HG03460 (cell line): Measurements from ENCODE around the gene ITPR2.

ENCODE experiments used
- ATAC-seq: cut with Tn5 transposase; IDR thresholded peaks from one replicate; pipeline ENCODE4 v1.9.1; 2021; ENCODE audit not compliant: unreplicated experiment

Gene ITPR2

DNA sequence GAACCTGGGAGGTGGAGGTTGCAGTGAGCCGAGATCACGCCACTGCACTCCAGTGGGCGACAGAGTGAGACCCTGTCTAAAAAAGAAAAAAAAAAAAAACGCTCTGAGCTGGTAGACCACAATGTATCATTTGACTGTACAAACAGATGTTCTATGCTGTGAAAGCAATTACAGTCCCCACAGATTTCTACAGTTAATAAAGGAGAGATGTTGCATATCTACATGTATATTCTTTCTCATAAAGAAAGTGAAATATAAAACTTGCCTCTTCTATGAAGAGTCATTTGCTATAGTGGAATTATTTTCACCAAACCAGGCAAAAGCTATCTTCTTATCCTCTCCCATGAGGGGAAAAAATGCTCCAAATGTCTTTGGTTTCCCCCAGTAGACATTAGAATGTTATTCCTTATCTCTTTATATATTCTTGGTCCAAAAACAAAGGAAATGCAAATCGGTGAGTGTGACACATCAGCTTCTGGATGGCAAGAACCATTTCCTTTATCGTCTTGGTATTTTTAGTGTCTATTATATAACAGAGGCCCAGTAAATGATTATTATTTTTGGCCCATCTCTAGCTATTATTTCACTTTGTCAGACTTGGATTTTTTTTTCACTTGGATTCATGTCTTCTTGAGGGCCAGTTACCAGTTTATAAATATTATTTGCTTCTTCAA is 407.3 kb downstream of the ITPR2 start:
- peak; percentile 51 for ATAC-seq

DNA sequence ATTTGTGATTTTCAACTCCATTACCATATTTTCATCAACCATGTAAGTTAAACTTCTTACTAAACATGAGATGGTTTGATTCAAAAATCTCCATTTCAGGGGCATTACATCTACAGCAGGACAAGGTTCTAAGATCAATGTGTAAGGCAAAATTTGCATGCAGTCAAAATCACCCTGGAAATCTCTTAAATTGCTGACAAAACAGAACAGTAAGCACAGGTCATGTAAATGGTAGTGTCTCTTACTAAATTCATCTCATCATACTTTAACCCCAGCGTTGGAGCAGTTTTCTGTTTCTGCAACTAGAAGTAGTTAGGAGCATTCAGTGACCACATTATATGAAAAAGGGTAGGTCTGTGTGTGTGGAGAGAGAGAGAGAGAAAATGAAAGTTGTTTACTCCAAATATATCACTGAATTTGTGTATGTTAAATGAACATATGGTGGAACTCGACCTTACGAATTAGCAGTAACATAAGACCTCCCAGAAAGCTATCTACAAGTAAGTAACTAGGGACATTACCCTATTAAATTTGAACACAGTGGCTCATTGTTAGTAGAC is 410.1 kb downstream of the ITPR2 start:
- ATAC-seq: peak; percentile 60

DNA sequence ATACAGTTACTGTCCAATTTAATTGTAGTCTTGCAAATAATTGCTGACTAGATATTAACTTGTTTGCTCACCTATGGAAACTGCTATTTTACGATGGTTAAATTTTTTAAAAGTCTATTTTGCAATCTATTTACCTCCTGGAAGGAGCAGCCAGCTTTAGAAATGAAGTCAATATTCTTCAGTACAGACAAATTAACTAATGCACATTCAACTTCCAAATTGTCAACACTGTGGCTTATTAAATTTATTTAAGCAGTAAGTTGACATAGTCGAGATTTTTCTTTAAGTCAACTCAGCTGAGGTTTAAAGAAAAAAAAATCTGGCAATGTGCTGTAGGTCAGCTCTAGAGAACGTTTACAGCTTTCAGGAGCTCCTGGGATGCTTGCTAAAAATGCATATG is 416.4 kb downstream of the ITPR2 start:
- ATAC-seq: no peak

DNA sequence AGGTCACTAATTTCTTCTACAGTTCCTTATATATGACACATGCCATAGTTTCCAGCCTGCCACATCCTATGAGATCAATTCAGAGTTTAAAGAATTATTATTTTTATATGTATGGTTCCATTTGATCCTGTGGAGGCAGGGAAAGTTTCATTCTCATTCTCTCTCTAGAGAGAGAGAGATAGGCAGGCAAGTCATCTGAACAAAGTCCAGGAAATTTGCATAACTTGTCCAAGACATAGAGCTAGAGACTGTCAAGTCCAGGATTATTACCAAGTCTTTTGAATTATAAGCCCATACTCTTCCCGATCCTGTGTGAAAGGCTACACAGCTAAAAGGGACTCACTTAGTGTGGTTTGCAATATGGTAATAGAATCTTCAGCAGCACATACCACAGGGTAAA is 422.3 kb downstream of the ITPR2 start:
- ATAC-seq: no peak

DNA sequence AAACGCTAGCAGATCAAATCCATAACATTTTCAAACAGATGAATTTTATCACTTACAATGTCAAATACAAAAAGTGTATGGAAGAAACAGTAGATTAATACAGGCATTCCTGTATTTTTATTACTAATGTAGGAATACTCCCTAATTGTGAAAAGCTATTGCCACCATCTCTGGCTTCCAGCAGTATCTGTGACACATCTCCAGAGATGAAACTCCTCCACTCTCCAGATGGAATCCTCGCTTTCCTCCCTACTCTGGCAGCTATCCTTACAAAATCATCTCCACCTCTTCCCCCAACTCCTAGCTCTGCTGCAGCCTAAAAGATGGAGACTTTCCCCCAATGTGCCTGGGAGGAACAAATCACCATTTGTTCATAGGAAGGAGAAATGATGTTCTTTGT is 426.2 kb downstream of the ITPR2 start:
- ATAC-seq: no peak

DNA sequence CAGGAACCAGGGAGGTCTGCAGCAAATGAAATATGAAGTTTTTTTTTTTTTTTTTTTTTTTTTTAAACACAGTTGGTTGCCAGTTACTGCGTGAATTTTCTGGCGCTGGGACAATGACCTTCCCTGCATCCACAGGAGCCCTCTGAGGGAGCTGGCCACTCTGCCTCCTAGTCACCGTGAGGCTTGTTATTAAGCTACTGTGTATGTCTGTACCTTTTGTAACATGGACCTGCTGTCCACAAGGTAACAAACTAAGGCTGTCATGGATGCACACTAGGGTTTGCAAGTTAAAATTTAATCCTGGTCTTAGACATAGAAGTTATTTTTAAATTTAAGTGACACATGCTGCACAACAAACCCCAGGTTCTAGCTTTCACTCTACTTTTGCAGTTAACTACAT is 426.6 kb downstream of the ITPR2 start:
- ATAC-seq: no peak

DNA sequence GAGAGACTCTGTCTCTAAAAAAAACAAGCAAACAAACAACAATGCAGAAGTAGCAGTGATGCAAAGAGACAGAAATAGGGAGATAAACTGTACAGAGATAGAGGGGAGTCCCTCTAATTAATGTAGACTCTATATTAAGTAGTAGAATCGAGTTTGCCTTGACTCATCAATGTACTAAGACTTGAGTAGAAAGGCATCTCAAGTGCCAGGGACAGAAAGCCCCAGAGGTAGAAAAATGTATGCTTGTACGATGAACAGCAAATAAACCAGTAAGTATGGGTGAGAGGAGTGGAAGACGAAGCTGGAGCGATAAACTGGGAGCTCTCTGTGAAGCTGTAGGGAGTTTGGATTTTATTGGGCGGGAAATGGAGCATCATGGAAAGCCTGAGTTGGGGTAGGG is 429.4 kb downstream of the ITPR2 start:
- no peak for ATAC-seq

GRCh38 chr12:26402648-26403047 is 430.3 kb downstream of the ITPR2 start:
- no peak for ATAC-seq

- no peak for ATAC-seq
Measured at GRCh38 chr12:26401874-26402273, 431.1 kb downstream of the ITPR2 start.

DNA sequence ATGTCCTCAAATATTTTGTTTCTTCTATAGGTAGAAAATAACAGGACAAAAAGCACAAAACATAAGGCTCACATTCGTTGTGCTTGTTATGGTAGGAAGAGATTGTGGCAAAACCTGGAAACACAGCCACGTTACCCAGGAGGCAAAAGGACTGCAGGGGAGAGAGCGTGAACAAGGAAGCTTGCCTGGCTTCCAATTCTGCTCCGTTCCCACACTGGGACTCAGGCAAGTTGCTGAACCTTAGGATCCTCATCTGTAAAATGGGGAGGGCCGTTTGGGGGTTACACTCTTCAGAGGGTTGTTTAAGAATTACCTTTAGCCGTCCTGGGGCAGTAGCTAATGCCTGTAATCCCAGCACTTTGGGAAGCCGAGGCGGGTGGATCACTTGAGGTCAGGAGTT is 432.4 kb downstream of the ITPR2 start:
- ATAC-seq: no peak

GRCh38 chr12:26399381-26399780 is 433.6 kb downstream of the ITPR2 start:
- no peak for ATAC-seq

DNA sequence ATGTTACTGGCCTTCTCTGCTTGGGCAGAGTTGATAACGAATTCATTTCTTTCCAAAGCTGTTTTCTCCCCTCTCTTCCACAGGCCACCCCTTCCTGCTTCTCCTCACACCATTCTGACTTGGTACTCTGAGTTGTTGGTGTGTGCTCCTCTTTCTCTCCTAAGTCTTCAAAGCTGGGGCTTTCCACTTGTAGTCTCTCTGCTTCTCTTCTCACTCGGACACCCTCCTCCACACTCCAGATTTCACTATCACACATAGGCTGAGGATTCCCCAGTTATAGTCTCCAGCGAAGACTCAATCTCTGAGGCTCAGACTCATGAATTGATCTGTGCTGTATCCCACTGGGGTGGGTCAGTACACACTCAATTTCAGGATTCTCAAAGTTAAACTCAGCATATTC is 436.6 kb downstream of the ITPR2 start:
- ATAC-seq: peak; percentile 52

- no peak for ATAC-seq
Measured at GRCh38 chr12:26389343-26389742, 443.7 kb downstream of the ITPR2 start.

- ATAC-seq: no peak
Measured at GRCh38 chr12:26384536-26384935, 448.5 kb downstream of the ITPR2 start.

GRCh38 chr12:26383041-26383440 is 450.0 kb downstream of the ITPR2 start:
- ATAC-seq: no peak

- no peak for ATAC-seq
Measured at GRCh38 chr12:26380897-26381296, 452.1 kb downstream of the ITPR2 start.

DNA sequence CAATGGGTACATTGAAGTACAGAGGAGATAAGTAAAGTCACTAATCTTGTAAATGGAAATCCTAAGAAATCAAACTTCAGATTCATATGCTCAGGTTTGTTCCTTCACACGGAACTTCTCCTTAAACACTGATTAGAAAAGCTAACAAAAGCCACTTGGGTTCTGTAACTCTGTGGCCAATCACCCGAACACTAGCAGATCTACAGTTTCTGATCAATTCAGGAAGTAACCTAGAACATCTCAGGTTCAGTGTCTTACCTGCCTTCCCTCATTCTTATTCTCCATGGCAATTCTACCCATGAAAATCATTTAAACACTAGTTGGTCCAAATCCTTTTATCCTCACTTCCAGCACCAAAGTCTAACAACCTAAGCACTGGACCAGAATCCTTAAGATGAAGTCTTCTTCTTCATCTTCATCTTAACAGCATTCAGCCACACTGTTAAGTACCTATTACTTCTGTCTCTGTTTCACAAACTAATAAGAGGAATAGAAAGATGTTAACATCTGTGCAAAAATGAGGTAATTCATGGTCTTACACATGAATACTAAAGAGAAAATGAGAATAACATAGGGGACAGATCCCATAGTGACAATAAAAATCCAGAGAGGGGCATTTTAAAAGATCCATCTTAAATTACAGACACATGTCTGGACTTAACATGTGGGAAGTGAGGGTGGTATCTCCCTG is 453.1 kb downstream of the ITPR2 start:
- ATAC-seq: no peak

GRCh38 chr12:26378711-26379110 is 454.3 kb downstream of the ITPR2 start:
- ATAC-seq: no peak

- no peak for ATAC-seq
Measured at GRCh38 chr12:26374934-26375680, 457.9 kb downstream of the ITPR2 start.

GRCh38 chr12:26373606-26374495 is 459.1 kb downstream of the ITPR2 start:
- ATAC-seq: no peak

GRCh38 chr12:26372866-26373265 is 460.1 kb downstream of the ITPR2 start:
- no peak for ATAC-seq
